Measurements from ENCODE around the gene INVS.
"Not testable (repeated sequence)": the region's sequence is repeated elsewhere in the genome, so short reads cannot be mapped to it uniquely, and the experiment has no call there.

DNA sequence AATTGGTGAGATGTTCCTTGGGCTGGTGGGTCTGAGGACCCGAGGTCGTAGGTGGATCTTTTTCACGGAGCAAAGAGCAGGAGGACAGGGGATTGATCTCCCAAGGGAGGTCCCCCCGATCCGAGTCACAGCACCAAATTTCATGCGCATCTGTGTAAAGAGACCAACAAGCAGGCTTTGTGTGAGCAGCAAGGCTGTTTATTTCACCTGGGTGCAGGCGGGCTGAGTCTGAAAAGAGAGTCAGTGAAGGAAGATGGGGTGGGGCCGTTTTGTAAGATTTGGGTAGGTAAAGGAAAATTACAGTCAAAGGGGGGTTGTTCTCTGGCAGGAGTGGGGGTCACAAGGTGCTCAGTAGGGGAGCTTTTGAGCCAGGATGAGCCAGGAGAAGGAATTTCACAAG lies 46.9 kb downstream of the INVS start:
- TF ChIP-seq, protein P1, sequence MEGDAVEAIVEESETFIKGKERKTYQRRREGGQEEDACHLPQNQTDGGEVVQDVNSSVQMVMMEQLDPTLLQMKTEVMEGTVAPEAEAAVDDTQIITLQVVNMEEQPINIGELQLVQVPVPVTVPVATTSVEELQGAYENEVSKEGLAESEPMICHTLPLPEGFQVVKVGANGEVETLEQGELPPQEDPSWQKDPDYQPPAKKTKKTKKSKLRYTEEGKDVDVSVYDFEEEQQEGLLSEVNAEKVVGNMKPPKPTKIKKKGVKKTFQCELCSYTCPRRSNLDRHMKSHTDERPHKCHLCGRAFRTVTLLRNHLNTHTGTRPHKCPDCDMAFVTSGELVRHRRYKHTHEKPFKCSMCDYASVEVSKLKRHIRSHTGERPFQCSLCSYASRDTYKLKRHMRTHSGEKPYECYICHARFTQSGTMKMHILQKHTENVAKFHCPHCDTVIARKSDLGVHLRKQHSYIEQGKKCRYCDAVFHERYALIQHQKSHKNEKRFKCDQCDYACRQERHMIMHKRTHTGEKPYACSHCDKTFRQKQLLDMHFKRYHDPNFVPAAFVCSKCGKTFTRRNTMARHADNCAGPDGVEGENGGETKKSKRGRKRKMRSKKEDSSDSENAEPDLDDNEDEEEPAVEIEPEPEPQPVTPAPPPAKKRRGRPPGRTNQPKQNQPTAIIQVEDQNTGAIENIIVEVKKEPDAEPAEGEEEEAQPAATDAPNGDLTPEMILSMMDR (conservative IDR thresholded peaks at IDR 0.05; ENCODE audit: low read length): not testable (repeated sequence)
- not testable (repeated sequence) for TF ChIP-seq EZH2phosphoT487 (IDR thresholded peaks at IDR 0.05; ENCODE audit: borderline replicate concordance, low read depth, low read length)

All from OCI-LY7 (cell line).